Measurements from ENCODE around the gene STAT1.
"Not testable (repeated sequence)": the region's sequence is repeated elsewhere in the genome, so short reads cannot be mapped to it uniquely, and the experiment has no call there.

Gene STAT1

GRCh38 chr2:190979906-190980629 is 33.9 kb downstream of the STAT1 start:
- DNase-seq, result no peak

- no peak for DNase-seq
Observed at GRCh38 chr2:190978389-190979053, 35.5 kb downstream of the STAT1 start.

GRCh38 chr2:190977505-190977904 is 36.5 kb downstream of the STAT1 start:
- DNase-seq, result no peak

GRCh38 chr2:190976521-190976920 is 37.5 kb downstream of the STAT1 start:
- DNase-seq, result no peak

GRCh38 chr2:190974629-190975361 is 39.2 kb downstream of the STAT1 start:
- DNase-seq, result no peak

GRCh38 chr2:190973726-190974628 is 40.0 kb downstream of the STAT1 start:
- no peak for DNase-seq

GRCh38 chr2:190973262-190973661 is 40.7 kb downstream of the STAT1 start:
- no peak for DNase-seq

- DNase-seq, result no peak
Observed at GRCh38 chr2:190972846-190973245, 41.1 kb downstream of the STAT1 start.

- DNase-seq, result no peak
Observed at GRCh38 chr2:190972213-190972612, 41.8 kb downstream of the STAT1 start.

- DNase-seq, result no peak
Observed at GRCh38 chr2:190970873-190971506, 43.0 kb downstream of the STAT1 start.

- DNase-seq, result no peak
Observed at GRCh38 chr2:190970160-190970559, 43.8 kb downstream of the STAT1 start.

- DNase-seq, result no peak
Observed at GRCh38 chr2:190968522-190968921, 45.4 kb downstream of the STAT1 start.

GRCh38 chr2:190965580-190966222 is 48.3 kb downstream of the STAT1 start:
- DNase-seq, result no peak

GRCh38 chr2:190964170-190964795 is 49.7 kb downstream of the STAT1 start:
- no peak for DNase-seq

- no peak for DNase-seq
Observed at GRCh38 chr2:190963088-190963487, 50.9 kb downstream of the STAT1 start.

GRCh38 chr2:190961918-190962487 is 52.0 kb downstream of the STAT1 start:
- no peak for DNase-seq

GRCh38 chr2:190961117-190961516 is 52.9 kb downstream of the STAT1 start:
- DNase-seq, result not testable (repeated sequence)

- no peak for DNase-seq
Observed at GRCh38 chr2:190959911-190960788, 53.8 kb downstream of the STAT1 start.

GRCh38 chr2:190953257-190953656 is 60.7 kb downstream of the STAT1 start:
- no peak for DNase-seq

GRCh38 chr2:190950566-190950991 is 63.4 kb downstream of the STAT1 start:
- DNase-seq, result no peak

All from midbrain (tissue), 1 donor.